Neural progenitor cell (in vitro differentiated cells): ENCODE measurements around the gene ADAMTSL2. TPM values are rescaled to one million over a fixed set of nuclear protein-coding genes. Genes with fewer than 3 reads are reported as not detected.

ENCODE experiments used
- DNase-seq: peaks from one replicate; pipeline ENCODE4 v3.0.0-alpha.2; 2016; ENCODE audit warnings: low spot score
- H2AFZ ChIP-seq: fragments of 200-600 bp; sonication (generic); replicated peaks from 2 replicates; pipeline ENCODE4 v1.6.1; 2016; ENCODE audit warnings: antibody characterized with exemption
- H3F3A ChIP-seq: fragments of 200-600 bp; sonication (generic); 2 replicates; pipeline ENCODE4 v1.6.1; 2016; ENCODE audit warnings: antibody characterized with exemption, low read depth
- H3K27ac ChIP-seq: fragments of 200-600 bp; sonication (generic); 2 replicates; pipeline ENCODE4 v1.5.1; 2016; ENCODE audit warnings: mild to moderate bottlenecking
- H3K27me3 ChIP-seq: fragments of 200-600 bp; sonication (generic); 2 replicates; pipeline ENCODE4 v1.6.1; 2016; ENCODE audit warnings: mild to moderate bottlenecking, moderate library complexity
- H3K36me3 ChIP-seq: fragments of 200-600 bp; sonication (generic); 2 replicates; pipeline ENCODE4 v1.5.1; 2016
- H3K4me1 ChIP-seq: fragments of 200-600 bp; sonication (generic); 2 replicates; pipeline ENCODE4 v1.6.1; 2016; ENCODE audit warnings: mixed run types
- H3K4me2 ChIP-seq: fragments of 200-600 bp; sonication (generic); 2 replicates; pipeline ENCODE4 v1.6.1; 2016
- H3K4me3 ChIP-seq: fragments of 200-600 bp; sonication (generic); 2 replicates; pipeline ENCODE4 v1.5.1; 2016
- H3K79me2 ChIP-seq: fragments of 200-600 bp; sonication (generic); 2 replicates; pipeline ENCODE4 v1.6.1; 2016; ENCODE audit warnings: low read depth
- H3K9ac ChIP-seq: fragments of 200-600 bp; sonication (generic); 2 replicates; pipeline ENCODE4 v1.6.1; 2016
- H3K9me3 ChIP-seq: fragments of 200-600 bp; sonication (generic); 2 replicates; pipeline ENCODE4 v1.5.1; 2016; ENCODE audit warnings: low read depth
- H4K20me1 ChIP-seq: fragments of 200-600 bp; sonication (generic); 2 replicates; pipeline ENCODE4 v1.6.1; 2016; ENCODE audit warnings: low read depth
- H3K27ac Mint-ChIP-seq: 3 replicates; pipeline ENCODE4 v1.8.0; 2021; ENCODE audit warnings: mixed read lengths
- H3K27me3 Mint-ChIP-seq: 2 replicates; pipeline ENCODE4 v1.8.0; 2022; ENCODE audit warnings: low read depth, mild to moderate bottlenecking, inconsistent platforms, moderate library complexity, mixed read lengths; ENCODE audit not compliant: insufficient read depth
- H3K36me3 Mint-ChIP-seq: 3 replicates; pipeline ENCODE4 v1.8.0; 2021; ENCODE audit warnings: mixed read lengths
- H3K4me1 Mint-ChIP-seq: 3 replicates; pipeline ENCODE4 v1.8.0; 2021; ENCODE audit warnings: mixed read lengths
- H3K4me3 Mint-ChIP-seq: 3 replicates; pipeline ENCODE4 v1.8.0; 2021; ENCODE audit warnings: mild to moderate bottlenecking, moderate library complexity, mixed read lengths
- H3K9me3 Mint-ChIP-seq: 3 replicates; pipeline ENCODE4 v1.8.0; 2020; ENCODE audit warnings: mixed read lengths
- EZH2 ChIP-seq: fragments of 200-600 bp; sonication (generic); IDR thresholded peaks from 2 replicates; pipeline ENCODE4 v1.6.1; 2017; ENCODE audit warnings: antibody characterized with exemption, mild to moderate bottlenecking, moderate library complexity
- EZH2phosphoT487 ChIP-seq: fragments of 200-600 bp; sonication (generic); IDR thresholded peaks from 2 replicates; pipeline ENCODE4 v1.6.1; 2017; ENCODE audit warnings: antibody characterized with exemption
- total RNA-seq: library from RNA; depleted of rRNA; stranded (reverse); fragments of >200 nt; gene quantifications from 2 replicates; pipeline ENCODE4 v1.2.3, GENCODE V29; 2015; ENCODE audit warnings: low replicate concordance
- TF ChIP-seq, protein P1 (sequence below): fragments of 200-600 bp; sonication (generic); IDR thresholded peaks from 2 replicates; pipeline ENCODE4 v1.5.1; 2017; ENCODE audit warnings: antibody characterized with exemption, mild to moderate bottlenecking

The ADAMTSL2 gene
- total RNA-seq, 1 donor from 2014 or later: 0.30 TPM

DNA sequence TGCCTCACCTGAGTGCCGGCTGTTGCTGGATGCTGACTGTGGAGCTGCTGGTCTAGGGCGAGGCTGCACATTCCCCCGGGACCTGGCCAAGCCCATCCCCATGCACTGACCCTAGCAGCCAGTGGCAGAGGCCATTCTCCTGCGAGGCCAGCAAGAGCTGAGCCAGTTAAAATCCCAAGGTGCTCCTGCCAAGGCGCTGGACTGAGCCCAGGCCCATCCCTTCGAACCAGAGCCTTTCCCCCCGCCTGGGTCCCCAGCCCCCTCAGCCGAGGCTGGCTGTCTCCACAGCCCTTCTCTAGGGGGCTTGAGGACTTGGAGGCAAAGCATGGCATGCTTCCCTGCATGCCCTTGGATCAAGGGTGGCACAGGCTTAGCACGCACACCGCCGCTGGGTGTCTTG lies 1.6 kb downstream of the ADAMTSL2 start:
- Mint-ChIP-seq H3K4me3 (no peak overlapping the region), H3K36me3 (no peaks in the 10 kb centered on the region), H3K9me3 (no peaks in the 10 kb centered on the region), H3K27ac (no peak overlapping the region), H3K27me3 (peaks cover 9% of the 10 kb centered on the region), H3K4me1 (peaks cover 33% of the 10 kb centered on the region)
- no peak for DNase-seq
- Histone ChIP-seq H3K27ac (no peak overlapping the region), H2AFZ (no peak overlapping the region), H3K79me2 (no peaks in the 10 kb centered on the region), H3K9me3 (no peaks in the 10 kb centered on the region), H3K4me3 (no peak overlapping the region), H3K9ac (no peak overlapping the region), H3K27me3 (peaks cover 21% of the 10 kb centered on the region), H3K4me1 (peaks cover 21% of the 10 kb centered on the region), H3K4me2 (no peak overlapping the region), H3K36me3 (no peaks in the 10 kb centered on the region), H3F3A (no peaks in the 10 kb centered on the region), H4K20me1 (no peaks in the 10 kb centered on the region)
- TF ChIP-seq EZH2phosphoT487 (no peak), EZH2 (no peak)
- TF ChIP-seq, protein P1, sequence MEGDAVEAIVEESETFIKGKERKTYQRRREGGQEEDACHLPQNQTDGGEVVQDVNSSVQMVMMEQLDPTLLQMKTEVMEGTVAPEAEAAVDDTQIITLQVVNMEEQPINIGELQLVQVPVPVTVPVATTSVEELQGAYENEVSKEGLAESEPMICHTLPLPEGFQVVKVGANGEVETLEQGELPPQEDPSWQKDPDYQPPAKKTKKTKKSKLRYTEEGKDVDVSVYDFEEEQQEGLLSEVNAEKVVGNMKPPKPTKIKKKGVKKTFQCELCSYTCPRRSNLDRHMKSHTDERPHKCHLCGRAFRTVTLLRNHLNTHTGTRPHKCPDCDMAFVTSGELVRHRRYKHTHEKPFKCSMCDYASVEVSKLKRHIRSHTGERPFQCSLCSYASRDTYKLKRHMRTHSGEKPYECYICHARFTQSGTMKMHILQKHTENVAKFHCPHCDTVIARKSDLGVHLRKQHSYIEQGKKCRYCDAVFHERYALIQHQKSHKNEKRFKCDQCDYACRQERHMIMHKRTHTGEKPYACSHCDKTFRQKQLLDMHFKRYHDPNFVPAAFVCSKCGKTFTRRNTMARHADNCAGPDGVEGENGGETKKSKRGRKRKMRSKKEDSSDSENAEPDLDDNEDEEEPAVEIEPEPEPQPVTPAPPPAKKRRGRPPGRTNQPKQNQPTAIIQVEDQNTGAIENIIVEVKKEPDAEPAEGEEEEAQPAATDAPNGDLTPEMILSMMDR: no peak

DNA sequence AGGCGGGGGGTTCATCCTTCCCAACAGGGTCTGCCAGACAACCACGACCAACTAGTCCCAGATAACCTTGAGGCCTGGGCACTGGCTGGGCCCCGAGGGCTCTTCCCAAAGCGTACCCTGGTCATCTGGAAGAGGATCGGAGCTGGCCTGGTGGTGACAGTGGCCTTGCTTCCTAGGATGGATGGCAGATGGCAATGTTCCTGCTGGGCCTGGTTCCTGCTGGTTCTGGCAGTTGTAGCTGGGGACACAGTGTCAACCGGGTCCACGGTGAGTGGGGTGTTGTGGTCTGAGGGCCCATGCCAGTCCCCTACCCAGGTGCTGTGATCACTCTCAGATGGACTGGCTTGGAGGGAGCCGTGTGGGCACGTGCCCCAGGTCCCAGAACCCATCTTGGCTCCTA lies 2.0 kb downstream of the ADAMTSL2 start:
- H3K4me1 Mint-ChIP-seq: peaks cover 33% of the 10 kb centered on the region
- peaks cover 9% of the 10 kb centered on the region for H3K27me3 Mint-ChIP-seq
- peaks cover 21% of the 10 kb centered on the region for H3K4me1 ChIP-seq
- no peaks in the 10 kb centered on the region for H3K9me3 ChIP-seq
- no peaks in the 10 kb centered on the region for H4K20me1 ChIP-seq
- no peak overlapping the region for H3K9ac ChIP-seq
- DNase-seq: no peak
- H3K27ac ChIP-seq: no peak overlapping the region
- H3K79me2 ChIP-seq: no peaks in the 10 kb centered on the region
- H3K9me3 Mint-ChIP-seq: no peaks in the 10 kb centered on the region
- no peak overlapping the region for H3K4me3 Mint-ChIP-seq
- H3F3A ChIP-seq: no peaks in the 10 kb centered on the region
- no peak overlapping the region for H3K4me2 ChIP-seq
- no peak overlapping the region for H3K27ac Mint-ChIP-seq
- peaks cover 21% of the 10 kb centered on the region for H3K27me3 ChIP-seq
- no peaks in the 10 kb centered on the region for H3K36me3 ChIP-seq
- no peak overlapping the region for H3K4me3 ChIP-seq
- TF ChIP-seq, protein P1: no peak
- no peak for TF ChIP-seq EZH2phosphoT487
- no peak for TF ChIP-seq EZH2
- H3K36me3 Mint-ChIP-seq: no peaks in the 10 kb centered on the region
- H2AFZ ChIP-seq: no peak overlapping the region

DNA sequence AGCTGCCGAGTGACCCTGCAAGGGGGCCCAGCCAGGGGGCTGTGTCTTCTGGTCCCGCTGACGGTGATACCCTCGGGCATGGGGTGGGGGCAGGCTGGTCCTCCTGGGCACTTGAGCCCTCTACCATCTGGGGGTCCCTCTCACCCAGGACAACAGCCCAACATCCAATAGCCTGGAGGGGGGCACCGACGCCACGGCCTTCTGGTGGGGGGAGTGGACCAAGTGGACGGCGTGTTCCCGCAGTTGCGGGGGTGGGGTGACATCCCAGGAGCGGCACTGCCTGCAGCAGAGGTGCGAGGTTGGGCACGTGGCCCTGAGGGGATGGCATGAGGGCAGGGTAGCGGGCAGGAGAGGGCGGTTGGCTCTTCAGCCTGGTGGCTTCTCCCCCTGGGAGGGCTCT lies 2.8 kb downstream of the ADAMTSL2 start:
- Mint-ChIP-seq H3K9me3 (no peaks in the 10 kb centered on the region), H3K27me3 (peaks cover 9% of the 10 kb centered on the region), H3K4me3 (no peak overlapping the region), H3K36me3 (no peaks in the 10 kb centered on the region), H3K27ac (no peak overlapping the region), H3K4me1 (peaks cover 29% of the 10 kb centered on the region)
- Histone ChIP-seq H3K79me2 (no peaks in the 10 kb centered on the region), H3K4me3 (no peak overlapping the region), H3K4me1 (peaks cover 21% of the 10 kb centered on the region), H3K27me3 (peaks cover 21% of the 10 kb centered on the region), H3K9me3 (no peaks in the 10 kb centered on the region), H3K36me3 (no peaks in the 10 kb centered on the region), H3K4me2 (no peak overlapping the region), H4K20me1 (no peaks in the 10 kb centered on the region), H3F3A (no peaks in the 10 kb centered on the region), H3K27ac (no peak overlapping the region), H2AFZ (no peak overlapping the region), H3K9ac (no peak overlapping the region)
- DNase-seq: no peak
- TF ChIP-seq, protein P1: no peak
- TF ChIP-seq EZH2 (no peak), EZH2phosphoT487 (no peak)
